Left kidney (tissue), 2 donors: Measurements from ENCODE around the gene LMNA. TPM values are rescaled to one million over a fixed set of nuclear protein-coding genes. Genes with fewer than 3 reads are reported as not detected.
"Not testable (repeated sequence)": the region's sequence is repeated elsewhere in the genome, so short reads cannot be mapped to it uniquely, and the experiment has no call there.

Source experiments
- DNase-seq: peaks from one replicate; pipeline ENCODE4 v3.0.0-alpha.2; 2013
- polyA plus RNA-seq: library from polyadenylated mRNA; unstranded; fragments of 120-200 nt; gene quantifications from one replicate; pipeline ENCODE4 v1.2.1, GENCODE V29; 2013; ENCODE audit not compliant: insufficient read length

LMNA gene
- polyA plus RNA-seq, 1 donor, result 74.2 TPM

DNA sequence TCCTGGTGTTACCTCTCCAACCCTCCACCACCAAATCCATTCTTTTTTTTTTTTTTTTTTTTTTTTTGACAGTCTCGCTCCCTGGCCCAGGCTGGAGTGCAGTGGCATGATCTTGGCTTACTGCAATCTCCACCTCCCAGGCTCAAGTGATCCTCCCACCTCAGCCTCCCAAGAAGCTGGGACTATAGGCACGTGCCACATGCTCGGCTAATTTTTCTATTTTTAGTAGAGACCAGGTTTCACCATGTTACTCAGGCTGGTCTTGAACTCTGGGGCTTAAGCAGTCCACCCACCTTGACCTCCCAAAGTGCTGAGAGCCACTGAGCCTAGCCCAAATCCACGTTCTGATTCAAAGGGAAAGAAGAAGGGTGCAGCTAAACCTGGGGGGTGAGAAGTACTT lies 6.5 kb downstream of the LMNA start:
- DNase-seq, result not testable (repeated sequence)

DNA sequence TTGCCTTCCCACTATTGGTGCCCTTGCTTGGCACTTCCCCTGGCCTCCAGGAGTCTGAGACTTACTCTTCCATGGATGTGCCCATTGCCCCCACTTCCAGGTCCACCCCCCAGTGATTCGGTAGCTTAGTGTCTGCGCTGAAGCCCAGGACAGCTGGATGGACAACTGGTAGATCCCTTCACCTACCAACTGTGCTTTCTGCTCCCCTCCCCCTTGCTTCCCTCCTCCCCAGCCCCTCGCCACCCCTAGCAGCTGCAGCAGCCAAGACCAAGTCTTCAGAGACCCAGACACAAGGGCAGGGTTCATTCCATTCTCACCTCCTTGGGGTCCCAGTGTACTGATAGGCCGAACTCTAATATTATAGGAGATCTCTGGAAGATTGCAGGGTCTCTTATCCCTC lies 6.9 kb downstream of the LMNA start:
- no peak for DNase-seq

DNA sequence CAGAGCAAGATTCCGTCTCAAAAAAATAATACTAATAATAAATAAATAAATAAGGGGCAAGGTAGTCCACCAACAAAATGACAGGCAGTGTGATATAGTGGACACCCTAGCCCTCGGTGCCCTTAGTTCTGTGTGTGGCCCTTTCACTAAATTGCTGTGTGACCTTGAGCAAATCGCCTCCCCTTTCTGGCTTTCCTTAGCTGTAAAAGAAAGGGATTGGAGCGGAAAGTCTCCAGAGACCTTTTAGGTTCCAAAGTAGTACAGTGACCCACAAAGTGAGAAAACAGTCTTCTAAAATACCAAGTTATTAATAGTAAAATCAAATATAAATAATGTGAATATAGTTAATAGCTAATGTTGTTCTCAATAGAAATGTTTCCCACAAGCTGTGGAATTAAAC lies 7.6 kb downstream of the LMNA start:
- no peak for DNase-seq

DNA sequence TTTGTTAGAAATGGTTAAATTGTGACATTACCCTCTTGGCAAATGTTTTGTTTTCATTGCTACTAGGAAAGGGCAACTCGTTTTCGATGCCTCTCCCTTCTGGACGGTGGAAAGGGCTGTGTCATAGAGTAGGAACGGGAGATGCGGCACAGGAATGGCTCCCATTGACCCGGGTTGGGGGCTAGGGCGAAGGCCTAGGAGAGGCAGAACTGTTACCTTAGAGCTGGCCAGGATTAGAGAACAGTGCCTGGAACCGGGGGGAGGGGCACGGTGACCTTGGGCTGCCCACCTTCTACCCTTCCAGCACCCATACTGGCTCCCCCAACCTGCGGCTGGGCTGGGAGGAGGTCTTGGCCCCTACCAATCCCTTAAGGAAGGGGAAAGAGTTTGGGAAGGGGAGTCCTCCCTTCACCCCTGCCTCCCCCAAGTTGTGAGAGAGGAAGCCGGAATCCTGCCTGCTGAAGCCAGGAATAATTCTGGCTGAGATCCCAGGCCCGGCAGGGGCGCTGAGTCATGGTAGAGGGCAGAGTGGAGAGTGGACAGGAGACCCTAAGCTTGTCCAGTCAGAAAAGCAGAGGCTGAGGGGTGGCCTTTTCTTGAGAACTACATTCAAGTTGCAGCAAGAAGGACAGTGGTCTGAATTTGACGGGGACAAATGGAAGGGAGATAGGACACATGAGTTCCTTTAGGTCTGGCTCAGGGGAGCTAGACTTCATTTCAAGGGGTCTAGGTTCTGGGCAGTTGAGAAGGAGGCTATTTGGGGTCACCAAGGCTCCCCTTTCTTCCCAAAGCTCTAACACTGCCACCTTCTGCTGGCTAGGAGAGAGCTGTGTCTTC lies 8.2 kb downstream of the LMNA start:
- DNase-seq, result peak; percentile 80

DNA sequence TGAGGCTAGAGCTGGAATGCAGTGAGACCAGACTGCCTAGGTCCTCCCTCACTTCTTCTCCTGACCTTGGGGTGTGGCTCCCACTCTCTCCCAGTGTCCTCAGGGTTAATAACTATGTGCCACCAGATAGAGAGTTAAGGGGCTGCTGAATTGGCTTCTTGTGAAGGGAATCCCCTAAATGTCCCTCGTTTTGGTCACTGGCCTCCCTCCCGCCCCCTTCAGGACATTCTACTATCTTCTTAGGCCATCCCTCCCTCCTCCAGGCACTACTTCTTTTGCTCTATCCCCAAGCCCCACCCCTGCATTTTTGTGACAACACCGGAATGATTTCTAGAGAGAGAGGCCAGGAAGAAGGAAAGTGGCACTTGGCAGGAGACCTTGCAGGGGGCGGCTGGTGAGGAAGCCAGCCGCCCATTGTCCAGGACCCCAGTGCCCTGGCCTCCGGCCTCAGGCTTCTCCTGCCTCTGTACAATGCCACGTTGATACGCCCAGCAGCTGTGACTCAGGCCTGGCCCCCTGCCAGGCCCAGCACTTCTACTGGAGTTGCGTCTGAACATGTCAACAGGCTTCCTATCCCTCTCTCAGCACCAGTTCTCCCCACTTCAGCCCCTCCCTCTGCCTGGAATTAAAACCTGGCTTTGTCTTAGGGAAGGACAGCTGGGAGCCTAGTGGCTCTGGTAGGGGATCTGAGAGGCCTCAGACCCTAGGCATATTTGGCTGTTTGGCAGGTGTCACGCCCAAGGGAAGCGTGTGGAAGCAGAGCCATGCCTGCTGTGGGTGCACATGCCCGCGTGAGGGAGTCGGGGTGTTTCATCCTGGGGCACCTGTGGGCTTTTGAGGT lies 9.1 kb downstream of the LMNA start:
- peak; percentile 82 for DNase-seq

DNA sequence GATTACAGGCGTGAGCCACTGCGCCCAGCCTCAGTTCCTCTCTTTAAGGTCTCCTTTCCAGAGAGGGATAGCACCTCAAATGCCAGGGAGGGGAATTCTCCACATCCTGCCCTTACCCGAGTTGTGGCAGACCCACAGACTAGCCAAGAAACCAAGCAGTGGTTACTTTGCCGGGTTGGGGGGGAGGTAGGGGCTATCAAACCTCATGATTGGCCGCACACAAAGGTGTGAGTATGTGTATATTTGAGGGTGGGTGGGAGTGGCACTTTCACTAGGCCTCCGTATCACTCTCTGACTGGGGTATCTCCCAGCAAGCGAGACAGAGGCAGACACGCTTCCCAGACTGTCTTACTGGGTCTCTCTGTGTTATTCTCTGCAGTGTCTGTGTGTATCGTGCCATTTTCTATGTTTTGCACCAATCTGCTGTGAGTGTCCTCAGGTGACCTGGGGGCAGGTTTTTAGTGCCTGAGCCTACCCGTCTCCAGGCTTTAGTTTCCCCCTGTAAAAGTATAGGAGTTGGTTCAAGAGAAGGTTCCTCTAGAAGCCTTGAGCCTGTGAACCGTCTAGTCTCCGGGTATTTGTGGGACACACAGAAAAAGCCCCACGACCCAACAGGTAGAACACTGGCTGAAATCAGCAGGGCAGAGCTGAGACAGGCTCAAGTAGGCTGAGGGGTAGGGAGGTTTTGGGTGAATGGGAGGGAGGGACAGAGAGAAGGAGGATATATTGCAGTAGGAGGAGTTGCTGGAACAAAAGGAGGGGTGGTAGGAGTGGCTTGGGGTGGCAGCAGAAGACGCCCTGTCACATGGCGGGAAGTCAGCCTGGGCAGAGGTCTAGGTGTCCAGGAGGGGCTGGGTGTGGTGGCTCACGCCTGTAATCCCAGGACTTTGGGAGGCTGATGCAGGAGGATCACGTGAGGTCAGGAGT lies 10.3 kb downstream of the LMNA start:
- DNase-seq, result no peak

DNA sequence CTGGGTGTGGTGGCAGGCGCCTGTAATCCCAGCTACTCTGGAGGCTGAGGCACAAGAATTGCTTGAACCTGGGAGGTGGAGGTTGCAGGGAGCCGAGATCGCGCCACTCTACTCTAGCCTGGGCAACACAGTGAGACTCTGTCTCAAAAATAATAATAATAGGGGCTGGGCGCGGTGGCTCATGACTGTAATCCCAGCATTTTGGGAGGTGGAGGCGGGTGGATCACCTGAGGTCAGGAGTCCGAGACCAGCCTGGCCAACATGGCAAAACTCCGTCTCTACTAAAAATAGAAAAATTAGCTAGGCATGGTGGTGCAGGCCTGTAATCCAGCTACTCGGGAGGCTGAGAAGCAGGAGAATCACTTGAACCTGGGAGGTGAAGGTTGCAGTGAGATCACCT lies 11.0 kb downstream of the LMNA start:
- not testable (repeated sequence) for DNase-seq

DNA sequence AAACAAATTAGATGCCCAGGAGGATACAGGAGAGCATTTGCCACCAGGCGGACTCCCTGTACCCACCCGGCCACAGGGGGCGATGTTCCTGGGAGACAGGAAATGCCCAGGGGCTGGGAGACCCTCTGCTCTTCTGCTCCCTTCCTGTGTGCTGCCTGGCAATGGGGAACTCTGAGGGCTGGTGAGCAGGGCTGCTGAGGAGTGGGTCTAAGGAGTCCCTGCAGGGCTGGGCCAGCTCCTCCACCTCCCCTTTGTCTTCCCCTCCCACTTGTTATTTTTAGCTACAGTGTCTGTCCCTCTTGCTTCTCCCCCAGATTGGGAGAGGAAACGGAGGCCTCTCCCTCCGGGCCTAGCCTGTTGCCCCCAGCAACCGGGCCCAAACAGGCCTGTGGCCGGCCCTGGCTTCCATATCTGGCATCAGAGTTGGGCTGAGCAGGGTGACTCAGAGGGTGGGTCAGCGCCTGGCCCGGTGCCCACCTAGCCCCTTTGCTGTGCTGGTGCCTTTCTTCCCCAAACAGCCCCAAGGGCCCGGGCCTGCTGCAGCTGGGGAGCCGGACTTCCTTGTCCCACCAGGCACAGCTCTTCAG lies 11.6 kb downstream of the LMNA start:
- peak; percentile 76 for DNase-seq

DNA sequence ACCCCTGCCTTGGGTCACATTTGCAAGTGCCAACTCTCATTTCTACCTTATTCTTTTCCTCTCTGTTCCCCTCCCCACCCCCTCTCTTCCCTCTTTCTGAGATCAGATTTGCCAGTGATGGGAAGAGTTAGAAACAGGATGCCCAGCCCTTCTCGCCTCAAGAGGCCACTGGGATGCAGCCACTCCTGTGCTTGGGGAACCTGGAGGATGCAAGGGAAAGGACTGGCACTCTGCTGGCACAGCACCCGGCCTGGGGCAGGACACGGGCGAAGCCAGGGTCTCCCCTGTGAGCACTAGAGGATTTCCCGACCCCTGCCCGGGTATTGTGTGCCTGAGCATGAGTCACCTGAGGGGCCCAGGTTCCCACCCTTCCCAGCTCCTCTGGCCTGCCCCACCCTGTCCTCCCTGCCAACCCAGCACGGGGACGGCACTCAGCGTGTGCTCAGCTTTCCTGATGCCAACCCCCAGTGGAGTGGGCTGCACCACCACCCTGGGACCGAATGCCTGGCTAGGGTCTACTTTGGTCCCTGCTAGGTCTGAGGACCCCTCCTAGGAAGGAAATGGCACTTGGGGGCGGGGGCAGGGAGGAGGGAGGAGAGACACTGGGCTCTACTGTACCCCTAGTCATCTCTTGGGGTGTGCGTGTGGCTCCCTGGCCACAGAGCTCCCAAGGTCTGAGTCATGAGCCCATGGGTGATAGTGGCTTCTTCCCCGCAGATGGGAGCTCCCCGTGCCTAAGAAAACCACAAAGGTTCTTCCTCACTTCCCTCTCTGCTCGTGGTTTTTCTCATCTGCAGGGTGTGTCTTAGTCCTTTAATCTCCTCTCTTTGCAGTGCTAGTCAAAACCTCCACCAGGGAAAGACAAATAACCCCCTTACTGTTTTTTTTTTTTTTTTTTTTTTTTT lies 12.4 kb downstream of the LMNA start:
- DNase-seq, result no peak

DNA sequence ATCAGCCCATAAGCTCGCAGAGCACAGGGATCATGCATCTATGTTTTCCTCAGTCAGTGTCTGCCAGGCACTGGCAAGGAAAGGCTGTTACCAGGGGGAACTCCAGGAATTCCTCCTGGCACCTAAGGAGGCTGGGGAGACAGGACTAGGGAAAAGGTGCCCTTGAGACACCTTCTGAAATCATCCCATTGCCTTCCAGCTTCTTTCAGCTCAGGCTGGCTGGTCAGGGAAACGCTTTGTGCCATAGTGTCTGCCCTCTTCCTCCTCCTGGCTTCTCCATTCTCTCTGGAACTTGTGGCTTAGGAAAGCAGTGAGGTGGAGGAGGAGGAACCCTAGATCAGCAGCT lies 13.8 kb downstream of the LMNA start:
- DNase-seq, result no peak

DNA sequence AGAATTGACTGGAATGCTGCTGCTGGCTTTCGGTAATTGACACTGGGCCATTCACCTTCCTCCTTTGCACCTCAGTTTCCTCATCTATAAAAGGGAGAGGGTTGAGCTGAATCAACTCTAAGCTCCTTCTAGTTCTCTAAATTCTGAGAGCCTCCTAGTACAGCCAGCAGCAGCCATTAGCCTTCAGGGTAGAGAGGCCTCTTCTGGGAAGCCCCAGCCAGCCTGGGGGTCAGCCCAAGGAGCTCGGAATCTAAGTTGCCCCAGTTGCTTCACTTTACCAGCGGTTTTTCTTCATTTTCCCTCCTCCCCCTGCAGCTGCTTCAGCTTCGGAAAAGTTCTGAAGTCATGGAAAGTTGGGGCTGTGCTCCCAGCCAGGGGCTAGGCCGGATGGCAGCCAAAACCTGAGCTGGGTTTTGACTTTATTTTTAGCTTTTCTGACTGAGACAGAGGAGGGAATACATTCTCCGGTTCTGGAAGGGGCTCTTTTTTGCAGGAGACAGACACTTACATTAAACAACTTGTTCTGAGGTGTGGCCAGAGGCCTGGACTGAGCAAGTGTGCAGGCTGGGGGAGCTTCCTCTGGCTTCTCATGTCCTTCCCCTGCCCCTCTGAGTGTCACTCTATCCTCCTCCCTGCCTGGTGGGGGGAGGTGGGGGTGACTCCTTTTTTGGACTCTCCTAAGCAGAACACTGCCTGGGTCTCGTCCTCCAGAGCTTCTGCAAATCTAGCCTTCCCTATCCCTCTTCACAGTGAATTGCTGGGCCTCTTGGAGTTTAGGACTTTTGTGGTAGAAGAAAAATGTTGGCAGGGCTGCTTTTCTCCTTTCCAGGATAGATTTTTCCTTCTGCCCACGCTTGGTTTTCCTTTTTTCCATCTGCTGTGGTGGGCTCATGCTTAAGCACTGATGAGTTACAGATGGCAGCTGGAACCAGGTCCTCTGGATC lies 14.4 kb downstream of the LMNA start:
- no peak for DNase-seq

DNA sequence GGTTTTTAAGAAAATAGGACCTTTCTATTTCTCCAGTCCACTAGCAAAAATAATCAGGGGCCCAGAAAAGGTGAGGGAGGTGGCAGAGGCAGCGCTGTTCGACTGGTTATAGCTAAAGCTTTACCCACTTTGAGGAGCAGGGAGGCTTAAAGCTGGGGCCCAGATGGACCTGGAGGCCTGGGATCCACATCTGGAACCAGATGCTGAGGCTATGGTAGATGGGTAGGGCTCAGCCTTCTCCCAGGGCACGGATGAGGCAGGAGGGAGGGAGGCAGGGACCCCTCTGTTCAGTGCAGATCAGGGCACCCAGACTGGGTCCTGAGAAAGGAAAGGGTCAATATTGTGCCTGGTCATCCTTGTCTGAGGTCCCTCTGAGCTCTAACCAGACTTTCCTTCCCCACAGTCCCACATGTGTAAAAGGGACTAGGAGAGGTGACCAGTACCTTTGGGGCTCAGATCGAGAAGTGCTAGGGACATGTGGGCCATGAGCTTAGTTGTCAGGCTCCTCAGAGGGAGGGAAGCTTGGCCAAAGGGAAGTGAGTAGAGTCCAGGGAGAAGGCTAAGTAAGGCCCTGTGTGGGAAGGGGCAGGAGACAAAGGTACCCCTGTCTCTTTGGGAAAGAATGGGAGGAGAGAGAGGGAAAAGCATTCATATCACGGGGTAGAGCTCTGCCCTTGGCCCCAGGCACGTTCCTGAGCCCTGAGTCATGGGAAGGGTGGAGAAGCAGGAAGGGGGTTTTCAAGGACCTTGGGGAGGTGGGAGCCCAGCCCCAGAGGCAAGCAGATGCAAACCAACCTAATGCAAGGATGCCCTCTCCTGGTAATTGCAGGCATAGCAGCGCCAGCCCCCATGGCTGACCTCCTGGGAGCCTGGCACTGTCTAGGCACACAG lies 15.4 kb downstream of the LMNA start:
- peak; percentile 74 for DNase-seq

DNA sequence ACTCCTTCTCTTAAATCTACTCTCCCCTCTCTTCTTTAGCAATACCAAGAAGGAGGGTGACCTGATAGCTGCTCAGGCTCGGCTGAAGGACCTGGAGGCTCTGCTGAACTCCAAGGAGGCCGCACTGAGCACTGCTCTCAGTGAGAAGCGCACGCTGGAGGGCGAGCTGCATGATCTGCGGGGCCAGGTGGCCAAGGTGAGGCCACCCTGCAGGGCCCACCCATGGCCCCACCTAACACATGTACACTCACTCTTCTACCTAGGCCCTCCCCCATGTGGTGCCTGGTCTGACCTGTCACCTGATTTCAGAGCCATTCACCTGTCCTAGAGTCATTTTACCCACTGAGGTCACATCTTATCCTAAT lies 16.0 kb downstream of the LMNA start:
- no peak for DNase-seq

DNA sequence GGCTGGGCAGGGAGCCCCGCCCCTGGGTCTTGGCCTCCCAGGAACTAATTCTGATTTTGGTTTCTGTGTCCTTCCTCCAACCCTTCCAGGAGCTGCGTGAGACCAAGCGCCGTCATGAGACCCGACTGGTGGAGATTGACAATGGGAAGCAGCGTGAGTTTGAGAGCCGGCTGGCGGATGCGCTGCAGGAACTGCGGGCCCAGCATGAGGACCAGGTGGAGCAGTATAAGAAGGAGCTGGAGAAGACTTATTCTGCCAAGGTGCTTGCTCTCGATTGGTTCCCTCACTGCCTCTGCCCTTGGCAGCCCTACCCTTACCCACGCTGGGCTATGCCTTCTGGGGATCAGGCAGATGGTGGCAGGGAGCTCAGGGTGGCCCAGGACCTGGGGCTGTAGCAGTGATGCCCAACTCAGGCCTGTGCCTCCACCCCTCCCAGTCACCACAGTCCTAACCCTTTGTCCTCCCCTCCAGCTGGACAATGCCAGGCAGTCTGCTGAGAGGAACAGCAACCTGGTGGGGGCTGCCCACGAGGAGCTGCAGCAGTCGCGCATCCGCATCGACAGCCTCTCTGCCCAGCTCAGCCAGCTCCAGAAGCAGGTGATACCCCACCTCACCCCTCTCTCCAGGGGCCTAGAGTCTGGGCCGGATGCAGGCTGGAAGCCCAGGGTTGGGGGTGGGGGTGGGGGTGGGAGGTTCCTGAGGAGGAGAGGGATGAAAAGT lies 20.4 kb downstream of the LMNA start:
- no peak for DNase-seq

DNA sequence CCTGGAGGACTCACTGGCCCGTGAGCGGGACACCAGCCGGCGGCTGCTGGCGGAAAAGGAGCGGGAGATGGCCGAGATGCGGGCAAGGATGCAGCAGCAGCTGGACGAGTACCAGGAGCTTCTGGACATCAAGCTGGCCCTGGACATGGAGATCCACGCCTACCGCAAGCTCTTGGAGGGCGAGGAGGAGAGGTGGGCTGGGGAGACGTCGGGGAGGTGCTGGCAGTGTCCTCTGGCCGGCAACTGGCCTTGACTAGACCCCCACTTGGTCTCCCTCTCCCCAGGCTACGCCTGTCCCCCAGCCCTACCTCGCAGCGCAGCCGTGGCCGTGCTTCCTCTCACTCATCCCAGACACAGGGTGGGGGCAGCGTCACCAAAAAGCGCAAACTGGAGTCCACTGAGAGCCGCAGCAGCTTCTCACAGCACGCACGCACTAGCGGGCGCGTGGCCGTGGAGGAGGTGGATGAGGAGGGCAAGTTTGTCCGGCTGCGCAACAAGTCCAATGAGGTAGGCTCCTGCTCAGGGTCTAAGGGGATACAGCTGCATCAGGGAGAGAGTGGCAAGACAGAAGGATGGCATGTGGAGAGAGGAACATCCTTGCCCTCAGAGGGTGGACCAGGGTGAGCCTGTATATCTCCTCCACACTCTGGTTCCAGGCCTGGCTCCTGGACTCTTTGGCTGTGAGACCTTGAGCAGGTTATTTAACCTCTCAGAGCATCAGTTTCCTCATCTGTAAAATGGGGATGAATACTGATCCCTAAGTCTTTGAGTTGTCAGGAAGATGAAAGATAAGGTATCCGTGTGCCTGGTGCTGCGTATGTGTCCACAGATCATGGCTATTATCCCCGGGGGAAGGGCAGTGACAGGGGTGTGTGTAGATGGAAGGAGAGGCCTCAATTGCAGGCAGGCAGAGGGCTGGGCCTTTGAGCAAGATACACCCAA lies 21.7 kb downstream of the LMNA start:
- no peak for DNase-seq

DNA sequence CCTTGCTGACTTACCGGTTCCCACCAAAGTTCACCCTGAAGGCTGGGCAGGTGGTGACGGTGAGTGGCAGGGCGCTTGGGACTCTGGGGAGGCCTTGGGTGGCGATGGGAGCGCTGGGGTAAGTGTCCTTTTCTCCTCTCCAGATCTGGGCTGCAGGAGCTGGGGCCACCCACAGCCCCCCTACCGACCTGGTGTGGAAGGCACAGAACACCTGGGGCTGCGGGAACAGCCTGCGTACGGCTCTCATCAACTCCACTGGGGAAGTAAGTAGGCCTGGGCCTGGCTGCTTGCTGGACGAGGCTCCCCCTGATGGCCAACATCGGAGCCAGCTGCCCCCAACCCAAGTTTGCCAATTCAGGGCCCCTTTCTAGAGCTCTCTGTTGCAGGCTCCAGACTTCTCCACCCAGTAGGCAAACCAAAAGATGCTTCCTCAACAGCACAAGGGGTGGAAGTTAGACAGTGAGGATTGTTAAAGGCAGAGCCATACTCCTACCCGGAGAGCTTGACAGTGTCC lies 22.5 kb downstream of the LMNA start:
- no peak for DNase-seq

DNA sequence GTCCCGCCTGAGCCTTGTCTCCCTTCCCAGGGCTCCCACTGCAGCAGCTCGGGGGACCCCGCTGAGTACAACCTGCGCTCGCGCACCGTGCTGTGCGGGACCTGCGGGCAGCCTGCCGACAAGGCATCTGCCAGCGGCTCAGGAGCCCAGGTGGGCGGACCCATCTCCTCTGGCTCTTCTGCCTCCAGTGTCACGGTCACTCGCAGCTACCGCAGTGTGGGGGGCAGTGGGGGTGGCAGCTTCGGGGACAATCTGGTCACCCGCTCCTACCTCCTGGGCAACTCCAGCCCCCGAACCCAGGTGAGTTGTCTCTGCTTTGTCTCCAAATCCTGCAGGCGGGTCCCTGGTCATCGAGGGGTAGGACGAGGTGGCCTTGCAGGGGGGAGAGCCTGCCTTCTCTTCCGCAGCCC lies 24.0 kb downstream of the LMNA start:
- no peak for DNase-seq
